ENCODE measurements around the gene KCNIP4. TPM values are rescaled to one million over a fixed set of nuclear protein-coding genes. Genes with fewer than 3 reads are reported as not detected.

Gene KCNIP4
- total RNA-seq, 1 donor from 2014 or later: 6.2 TPM

GRCh38 chr4:20698382-20698781, 1250.2 kb downstream of the KCNIP4 start:
- H3K36me3 Mint-ChIP-seq: no peaks in the 10 kb centered on the region
- H3K4me1 Mint-ChIP-seq (ENCODE audit: unreplicated experiment): peaks cover 21% of the 10 kb centered on the region
- H3K27ac Mint-ChIP-seq: no peak overlapping the region
- no peak for TF ChIP-seq CTCF (conservative IDR thresholded peaks at IDR 0.05)
- H3K4me3 Mint-ChIP-seq: peak overlapping the region; percentile 22
- DNase-seq (ENCODE audit: extremely low spot score, unreplicated experiment): no peak
- H3K9me3 Mint-ChIP-seq: no peaks in the 10 kb centered on the region
- H3K27me3 Mint-ChIP-seq: peaks cover 10% of the 10 kb centered on the region

GRCh38 chr4:20696815-20697214, 1251.8 kb downstream of the KCNIP4 start:
- Mint-ChIP-seq H3K4me1 (ENCODE audit: unreplicated experiment) (peaks cover 9% of the 10 kb centered on the region), H3K27ac (no peak overlapping the region), H3K27me3 (peaks cover 10% of the 10 kb centered on the region), H3K9me3 (no peaks in the 10 kb centered on the region), H3K36me3 (no peaks in the 10 kb centered on the region), H3K4me3 (no peak overlapping the region)
- no peak for TF ChIP-seq CTCF (conservative IDR thresholded peaks at IDR 0.05)
- no peak for DNase-seq (ENCODE audit: extremely low spot score, unreplicated experiment)

GRCh38 chr4:20687864-20688263, 1260.7 kb downstream of the KCNIP4 start:
- Mint-ChIP-seq H3K36me3 (no peaks in the 10 kb centered on the region), H3K4me1 (ENCODE audit: unreplicated experiment) (no peaks in the 10 kb centered on the region), H3K27me3 (peaks cover 43% of the 10 kb centered on the region), H3K27ac (no peak overlapping the region), H3K9me3 (no peaks in the 10 kb centered on the region), H3K4me3 (no peak overlapping the region)
- no peak for TF ChIP-seq CTCF (conservative IDR thresholded peaks at IDR 0.05)
- DNase-seq (ENCODE audit: extremely low spot score, unreplicated experiment): no peak

- peaks cover 4% of the 10 kb centered on the region for H3K9me3 Mint-ChIP-seq
- H3K36me3 Mint-ChIP-seq: no peaks in the 10 kb centered on the region
- H3K27me3 Mint-ChIP-seq: peaks cover 58% of the 10 kb centered on the region
- H3K27ac Mint-ChIP-seq: no peak overlapping the region
- peak; percentile 86 for TF ChIP-seq CTCF (conservative IDR thresholded peaks at IDR 0.05)
- H3K4me1 Mint-ChIP-seq (ENCODE audit: unreplicated experiment): peaks cover 6% of the 10 kb centered on the region
- no peak for DNase-seq (ENCODE audit: extremely low spot score, unreplicated experiment)
- no peak overlapping the region for H3K4me3 Mint-ChIP-seq
Observed at GRCh38 chr4:20684852-20685763, 1263.5 kb downstream of the KCNIP4 start.

- no peak for DNase-seq (ENCODE audit: extremely low spot score, unreplicated experiment)
- Mint-ChIP-seq H3K36me3 (no peaks in the 10 kb centered on the region), H3K27me3 (peaks cover 64% of the 10 kb centered on the region), H3K27ac (no peak overlapping the region), H3K9me3 (peaks cover 4% of the 10 kb centered on the region), H3K4me3 (no peak overlapping the region), H3K4me1 (ENCODE audit: unreplicated experiment) (peaks cover 9% of the 10 kb centered on the region)
- TF ChIP-seq CTCF (conservative IDR thresholded peaks at IDR 0.05): no peak
Observed at GRCh38 chr4:20683766-20684165, 1264.8 kb downstream of the KCNIP4 start.
